WERI-Rb-1 (cell line): ENCODE data around the gene DRAXIN.

Source experiments
- DNase-seq: peaks from one replicate; pipeline ENCODE4 v3.0.0-alpha.2; 2020
- H3K27ac ChIP-seq: fragments of 250-450 bp; sonication (Bioruptor Pico); 2 replicates; pipeline ENCODE4 v1.5.1; 2020; ENCODE audit warnings: mild to moderate bottlenecking, moderate library complexity
- H3K27me3 ChIP-seq: fragments of 250-450 bp; sonication (Bioruptor Pico); 2 replicates; pipeline ENCODE4 v1.5.1; 2021; ENCODE audit warnings: mild to moderate bottlenecking, low read depth, moderate library complexity; ENCODE audit not compliant: insufficient read depth, severe bottlenecking
- H3K36me3 ChIP-seq: fragments of 250-450 bp; sonication (Bioruptor Pico); 2 replicates; pipeline ENCODE4 v1.5.1; 2020; ENCODE audit warnings: mild to moderate bottlenecking, moderate library complexity
- H3K4me3 ChIP-seq: 2 replicates; pipeline ENCODE4 v1.5.1; 2011; ENCODE audit warnings: low read depth, mild to moderate bottlenecking, control low read depth, low read length
- H3K9me3 ChIP-seq: fragments of 250-450 bp; sonication (Bioruptor Pico); 2 replicates; pipeline ENCODE4 v1.5.1; 2021; ENCODE audit warnings: mild to moderate bottlenecking, moderate library complexity; ENCODE audit not compliant: severe bottlenecking
- TF ChIP-seq, protein P1 (sequence below): IDR thresholded peaks from 2 replicates; pipeline ENCODE4 v1.5.1; 2011; ENCODE audit warnings: low read depth, mild to moderate bottlenecking, control low read depth, inconsistent platforms, low read length

The DRAXIN gene

DNA sequence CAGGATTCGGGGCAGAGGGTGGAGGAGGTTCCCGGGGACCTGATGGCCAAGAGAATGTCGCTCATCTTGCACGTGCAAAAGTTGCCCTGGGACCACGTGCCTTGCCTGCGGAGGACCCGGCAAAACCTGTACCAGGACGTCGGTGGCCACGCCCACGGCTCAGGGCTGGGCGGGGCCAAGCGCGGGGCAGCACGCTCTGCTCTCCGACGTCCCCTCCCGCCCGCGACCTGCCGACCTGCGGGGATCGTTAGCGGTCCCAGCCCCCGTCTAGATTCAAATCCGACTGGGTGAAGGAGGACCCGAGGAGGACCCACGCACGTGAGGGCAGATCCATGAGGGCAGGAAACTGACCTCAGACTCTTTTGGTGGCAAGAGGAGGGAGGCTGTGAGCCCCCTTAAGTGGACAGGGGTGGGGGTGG, 70.5 kb downstream of the DRAXIN start, which contains the start of gene C1orf167:
C1orf167 (plus strand) TSS at position 206 of the 419 bp plus-strand sequence. CDS start 2,208 bp downstream, outside the sequence.
- Histone ChIP-seq H3K27me3 (no peaks in the 10 kb centered on the region), H3K4me3 (no peak within 1 kb of the TSS), H3K36me3 (no peaks in the 10 kb centered on the region), H3K27ac (no peak within 1 kb of the TSS), H3K9me3 (peaks cover under 1% of the 10 kb centered on the region)
- TF ChIP-seq, protein P1, sequence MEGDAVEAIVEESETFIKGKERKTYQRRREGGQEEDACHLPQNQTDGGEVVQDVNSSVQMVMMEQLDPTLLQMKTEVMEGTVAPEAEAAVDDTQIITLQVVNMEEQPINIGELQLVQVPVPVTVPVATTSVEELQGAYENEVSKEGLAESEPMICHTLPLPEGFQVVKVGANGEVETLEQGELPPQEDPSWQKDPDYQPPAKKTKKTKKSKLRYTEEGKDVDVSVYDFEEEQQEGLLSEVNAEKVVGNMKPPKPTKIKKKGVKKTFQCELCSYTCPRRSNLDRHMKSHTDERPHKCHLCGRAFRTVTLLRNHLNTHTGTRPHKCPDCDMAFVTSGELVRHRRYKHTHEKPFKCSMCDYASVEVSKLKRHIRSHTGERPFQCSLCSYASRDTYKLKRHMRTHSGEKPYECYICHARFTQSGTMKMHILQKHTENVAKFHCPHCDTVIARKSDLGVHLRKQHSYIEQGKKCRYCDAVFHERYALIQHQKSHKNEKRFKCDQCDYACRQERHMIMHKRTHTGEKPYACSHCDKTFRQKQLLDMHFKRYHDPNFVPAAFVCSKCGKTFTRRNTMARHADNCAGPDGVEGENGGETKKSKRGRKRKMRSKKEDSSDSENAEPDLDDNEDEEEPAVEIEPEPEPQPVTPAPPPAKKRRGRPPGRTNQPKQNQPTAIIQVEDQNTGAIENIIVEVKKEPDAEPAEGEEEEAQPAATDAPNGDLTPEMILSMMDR: no peak
- DNase-seq: no peak

DNA sequence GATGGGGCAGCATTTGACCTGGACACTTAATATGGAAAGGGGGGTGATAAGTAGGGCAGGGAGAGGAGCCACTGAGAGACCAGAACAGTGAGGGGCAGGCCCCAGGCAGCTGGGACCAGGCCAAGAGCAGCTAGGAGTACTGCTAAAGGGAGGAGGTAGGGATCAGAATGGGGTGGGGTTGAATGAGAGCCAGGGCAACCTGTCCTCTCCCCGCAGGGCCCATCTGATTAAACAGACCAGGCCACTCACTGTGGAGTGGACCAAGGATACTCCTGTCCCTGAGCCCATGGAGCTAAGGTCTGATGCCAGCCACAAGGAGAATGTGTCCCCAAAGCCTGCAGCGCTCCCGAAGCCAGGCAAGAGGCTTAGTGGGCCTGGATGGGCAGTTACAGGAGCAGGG, 72.6 kb downstream of the DRAXIN start:
- DNase-seq: no peak
- peak overlapping the region; percentile 3 for H3K27ac ChIP-seq
- no peak overlapping the region for H3K4me3 ChIP-seq
- TF ChIP-seq, protein P1: no peak
- H3K27me3 ChIP-seq: no peaks in the 10 kb centered on the region
- no peaks in the 10 kb centered on the region for H3K9me3 ChIP-seq
- H3K36me3 ChIP-seq: no peaks in the 10 kb centered on the region

DNA sequence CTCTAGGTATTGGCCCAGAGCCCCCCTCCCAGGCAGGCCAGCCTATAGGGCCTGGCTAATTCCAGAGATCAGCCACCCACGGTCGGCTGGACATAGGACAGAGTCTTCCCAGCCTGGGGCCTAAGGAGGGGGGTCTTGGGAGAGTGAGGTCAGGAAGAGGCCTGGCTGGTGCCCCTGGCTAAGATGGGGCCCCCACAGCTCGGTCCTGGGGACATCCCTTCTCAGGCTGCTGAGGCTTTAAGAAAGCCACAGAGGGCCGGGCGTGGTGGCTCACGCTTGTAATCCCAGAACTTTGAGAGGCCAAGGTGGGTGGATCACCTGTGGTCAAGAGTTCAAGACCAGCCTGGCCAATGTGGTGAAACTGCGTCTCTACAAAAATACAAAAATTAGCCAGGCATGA, 73.0 kb downstream of the DRAXIN start:
- TF ChIP-seq, protein P1: no peak
- Histone ChIP-seq H3K27me3 (no peaks in the 10 kb centered on the region), H3K4me3 (no peak overlapping the region), H3K36me3 (no peaks in the 10 kb centered on the region), H3K9me3 (no peaks in the 10 kb centered on the region), H3K27ac (peak overlapping the region; percentile 3; the same call in 1 of the 2 replicates)
- DNase-seq: peak; percentile 41

GRCh38 chr1:11765661-11766428, 74.3 kb downstream of the DRAXIN start:
- no peak overlapping the region for H3K27ac ChIP-seq
- H3K36me3 ChIP-seq: no peaks in the 10 kb centered on the region
- DNase-seq: no peak
- H3K9me3 ChIP-seq: no peaks in the 10 kb centered on the region
- TF ChIP-seq, protein P1: no peak
- no peaks in the 10 kb centered on the region for H3K27me3 ChIP-seq
- H3K4me3 ChIP-seq: no peak overlapping the region

DNA sequence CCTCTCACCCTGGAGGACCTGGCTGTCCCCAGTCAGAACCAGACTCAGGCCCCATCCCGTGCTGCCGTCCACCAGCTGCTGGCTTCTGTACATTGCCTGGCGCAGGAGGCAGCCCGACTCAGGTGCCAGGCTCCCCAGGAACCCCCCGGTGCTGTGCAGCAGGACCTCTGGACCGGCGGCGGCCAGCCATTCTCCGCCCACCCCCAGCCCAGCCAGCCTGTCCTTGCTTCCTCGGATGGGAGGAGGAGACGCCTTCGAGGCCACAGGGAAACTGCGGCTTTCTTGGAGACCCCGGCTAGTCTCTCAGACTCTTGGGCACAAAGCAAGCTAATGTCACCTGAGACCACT, 74.9 kb downstream of the DRAXIN start:
- TF ChIP-seq, protein P1: no peak
- H3K27me3 ChIP-seq: no peaks in the 10 kb centered on the region
- H3K27ac ChIP-seq: no peak overlapping the region
- H3K9me3 ChIP-seq: no peaks in the 10 kb centered on the region
- no peak for DNase-seq
- no peaks in the 10 kb centered on the region for H3K36me3 ChIP-seq
- H3K4me3 ChIP-seq: no peak overlapping the region
